GM21360 (cell line): Measurements from ENCODE around the gene MIA.
"Not testable (repeated sequence)": the region's sequence is repeated elsewhere in the genome, so short reads cannot be mapped to it uniquely, and the experiment has no call there.

Source experiments
- ATAC-seq: cut with Tn5 transposase; IDR thresholded peaks from one replicate; pipeline ENCODE4 v1.9.1; 2021; ENCODE audit warnings: mild to moderate bottlenecking, moderate library complexity; ENCODE audit not compliant: unreplicated experiment

MIA gene

DNA sequence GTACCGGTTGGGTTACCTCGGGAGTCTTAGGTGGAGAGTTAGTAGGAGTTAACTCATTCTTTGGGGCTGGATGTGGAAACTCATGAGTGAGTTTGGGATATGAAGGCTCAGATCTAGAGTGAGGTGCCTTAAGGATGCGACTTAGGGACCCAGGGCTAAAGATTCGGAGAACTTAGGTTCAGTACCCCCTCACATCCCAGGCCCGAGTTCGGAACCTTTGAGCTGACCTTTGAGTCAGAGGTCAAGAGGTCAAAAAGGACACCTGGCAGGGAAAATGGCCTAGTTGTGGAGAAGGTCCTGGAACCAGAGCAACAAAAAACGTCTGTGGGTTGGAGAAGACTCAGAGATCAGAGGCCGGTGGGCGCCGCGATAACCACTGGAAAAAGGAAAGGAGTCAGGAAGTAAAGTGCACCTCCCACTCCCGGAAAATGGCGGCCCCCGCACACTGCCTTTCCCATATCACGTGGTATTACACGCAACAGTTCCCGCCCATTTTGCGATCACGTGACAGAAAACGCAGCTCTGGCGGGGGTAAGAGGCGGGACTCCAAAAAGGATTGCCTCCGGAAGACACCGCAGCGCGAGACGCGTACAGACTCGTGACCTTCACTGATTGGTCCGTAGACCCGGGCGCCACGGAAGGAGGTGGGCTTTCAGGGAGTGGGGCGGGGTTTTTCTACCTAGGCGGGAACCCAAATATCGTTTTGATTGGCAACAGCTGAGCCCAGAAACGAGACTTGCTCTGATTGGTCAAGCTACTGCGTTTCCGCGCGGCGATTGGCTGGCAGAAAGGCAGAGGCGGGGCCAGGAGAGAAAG lies 25.1 kb upstream of the MIA start, which contains the start of gene ACTMAP:
Gene ACTMAP (minus strand): TSS at position 420 of the 816 bp plus-strand sequence. CDS start 674 bp downstream, outside the sequence.
- peak; percentile 79 for ATAC-seq

DNA sequence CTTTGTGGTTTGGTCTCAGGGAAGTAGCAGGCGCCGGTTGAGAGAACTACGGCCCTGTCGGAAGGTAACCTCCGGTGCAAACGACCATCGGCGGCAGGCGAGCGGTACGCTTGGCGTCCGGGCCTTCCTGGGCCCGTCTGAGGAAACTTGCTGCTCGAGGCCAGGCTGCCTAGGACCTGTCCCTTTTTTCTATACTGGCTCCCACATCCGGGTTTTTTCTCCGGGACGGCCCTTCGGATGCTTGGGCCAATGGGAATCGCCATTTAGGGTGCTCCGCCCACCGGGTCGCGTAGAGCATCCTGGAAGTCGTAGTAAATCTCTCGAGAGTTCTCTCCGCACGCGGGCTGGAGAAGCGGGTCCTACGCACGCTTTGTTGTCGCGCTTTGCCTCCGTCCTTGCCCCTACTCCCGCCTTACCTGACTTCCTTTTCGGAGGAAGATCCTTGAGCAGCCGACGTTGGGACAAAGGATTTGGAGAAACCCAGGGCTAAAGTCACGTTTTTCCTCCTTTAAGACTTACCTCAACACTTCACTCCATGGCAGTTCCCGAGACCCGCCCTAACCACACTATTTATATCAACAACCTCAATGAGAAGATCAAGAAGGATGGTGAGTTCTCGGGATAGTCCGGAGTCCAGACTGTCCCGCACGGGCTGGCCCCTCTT lies 24.3 kb upstream of the MIA start, which contains the start of gene SNRPA:
Gene SNRPA (plus strand): TSS at position 330 of the 664 bp plus-strand sequence. CDS start 206 bp downstream, at position 536.
- peak; percentile 52 for ATAC-seq

DNA sequence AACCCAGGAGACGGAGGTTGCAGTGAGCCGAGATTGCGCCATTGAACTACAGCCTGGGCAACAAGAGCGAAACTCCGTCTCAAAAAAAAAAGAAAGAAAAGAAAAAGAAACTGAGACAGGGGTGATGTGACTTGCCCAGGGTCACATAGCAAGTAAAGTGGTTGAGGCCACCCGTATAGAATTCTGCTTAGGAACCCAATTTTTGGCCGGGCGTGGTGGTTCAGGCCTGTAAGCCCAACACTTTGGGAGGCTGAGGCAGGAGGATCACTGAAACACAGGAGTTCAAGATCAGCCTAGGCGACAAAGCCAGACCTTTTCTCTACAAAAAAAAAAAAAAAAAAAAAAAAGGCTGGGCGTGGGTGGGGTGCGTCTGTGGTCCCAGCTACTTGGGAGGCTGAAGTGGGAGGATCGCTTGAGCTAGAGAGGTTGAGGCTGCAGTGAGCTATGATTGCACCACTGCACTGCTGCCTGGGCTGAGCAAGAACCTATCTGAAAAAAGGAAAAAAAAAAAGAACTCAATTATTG lies 23.0 kb upstream of the MIA start:
- ATAC-seq = no peak

DNA sequence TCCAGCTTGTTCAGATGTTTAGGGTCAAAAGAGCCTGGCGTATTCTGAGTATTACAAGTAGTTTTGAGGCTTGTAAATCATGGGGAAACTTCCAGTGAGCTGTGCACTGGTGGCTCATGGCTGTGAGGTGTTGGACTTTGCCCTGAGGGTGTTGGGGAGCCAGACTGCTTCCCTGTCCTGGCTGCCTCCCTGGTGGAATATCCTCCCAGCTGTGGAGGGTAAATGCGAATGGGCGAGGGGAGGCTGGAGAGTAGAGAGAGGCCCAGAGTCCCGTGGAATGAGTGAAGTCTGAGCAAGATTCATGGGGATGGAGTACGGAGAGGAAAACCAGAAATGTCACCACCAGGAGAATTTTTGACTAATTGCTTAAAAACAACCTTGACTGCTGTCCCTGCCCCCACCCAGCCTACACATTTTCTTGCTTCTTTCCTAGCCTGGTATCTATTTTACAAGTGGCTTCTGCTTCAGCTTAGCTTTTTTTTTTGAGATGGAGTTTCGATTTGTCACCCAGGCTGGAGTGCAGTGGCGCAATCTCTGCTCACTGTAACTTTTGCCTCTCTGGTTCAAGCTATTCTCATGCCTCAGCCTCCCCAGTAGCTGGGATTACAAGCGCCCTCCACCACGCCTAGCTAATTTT lies 20.6 kb upstream of the MIA start:
- no peak for ATAC-seq

DNA sequence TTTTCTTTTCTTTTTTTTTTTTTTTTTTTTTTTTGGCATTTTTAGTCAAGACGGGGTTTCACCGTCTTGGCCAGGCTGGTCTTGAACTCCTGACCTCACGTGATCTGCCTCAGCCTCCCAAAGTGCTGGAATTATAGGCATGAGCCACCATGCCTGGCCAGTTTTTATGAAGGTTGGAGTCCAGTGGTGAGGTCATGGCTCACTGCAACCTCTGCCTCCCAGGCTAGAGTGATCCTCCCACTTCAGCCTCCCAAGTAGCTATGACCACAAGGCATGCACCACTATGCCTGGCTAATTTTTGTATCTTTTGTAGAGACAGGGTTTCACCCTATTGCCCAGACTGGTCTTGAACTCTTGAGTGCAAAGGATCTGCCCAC lies 20.1 kb upstream of the MIA start:
- ATAC-seq = no peak

DNA sequence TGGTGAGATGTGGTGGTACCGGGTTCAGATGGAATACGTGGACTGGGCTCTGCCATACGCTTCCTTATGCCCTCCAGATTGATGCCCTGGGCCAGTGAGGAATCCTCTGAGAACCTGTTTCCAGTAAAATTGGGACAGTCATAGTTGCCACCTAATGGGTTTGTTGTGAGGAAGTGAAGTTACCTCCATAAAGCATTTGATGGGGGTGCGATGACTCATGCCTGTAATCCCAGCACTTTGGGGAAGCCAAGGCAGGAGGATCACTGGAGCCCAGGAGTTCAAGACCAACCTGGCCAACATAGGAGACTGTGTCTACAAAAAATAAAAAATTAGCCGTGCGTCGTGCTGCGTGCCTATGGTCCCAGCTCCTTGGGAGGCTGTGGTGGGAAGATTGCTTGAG lies 19.5 kb upstream of the MIA start:
- no peak for ATAC-seq

DNA sequence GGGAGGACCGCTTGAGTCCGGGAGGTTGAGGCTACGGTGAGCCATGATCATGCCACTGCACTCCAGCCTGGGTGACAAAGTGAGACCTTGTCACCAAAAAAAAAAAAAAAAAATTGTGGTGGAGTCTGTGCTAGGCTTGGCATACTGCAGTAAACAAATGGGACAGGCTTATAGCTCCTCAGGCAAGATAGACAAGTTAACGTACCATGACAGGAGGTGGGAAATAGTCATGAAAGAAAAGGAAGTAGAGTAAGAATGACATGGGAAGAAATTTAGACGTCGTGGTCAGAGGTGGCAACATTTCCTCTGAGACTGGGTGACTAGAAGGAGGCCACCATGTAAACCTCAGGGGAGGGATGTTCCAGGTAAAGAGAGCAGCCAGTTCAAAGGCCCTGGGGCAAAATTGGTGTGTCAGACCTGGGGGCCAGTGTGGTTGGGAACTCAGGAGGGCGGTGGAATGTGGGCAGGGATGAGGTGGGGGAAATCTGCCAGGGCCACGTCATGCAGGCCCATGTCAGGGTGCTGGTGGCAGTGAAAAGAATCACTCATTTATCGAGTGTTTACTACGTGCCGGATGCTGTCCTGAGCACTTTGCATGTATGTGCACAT lies 18.7 kb upstream of the MIA start:
- ATAC-seq = no peak

DNA sequence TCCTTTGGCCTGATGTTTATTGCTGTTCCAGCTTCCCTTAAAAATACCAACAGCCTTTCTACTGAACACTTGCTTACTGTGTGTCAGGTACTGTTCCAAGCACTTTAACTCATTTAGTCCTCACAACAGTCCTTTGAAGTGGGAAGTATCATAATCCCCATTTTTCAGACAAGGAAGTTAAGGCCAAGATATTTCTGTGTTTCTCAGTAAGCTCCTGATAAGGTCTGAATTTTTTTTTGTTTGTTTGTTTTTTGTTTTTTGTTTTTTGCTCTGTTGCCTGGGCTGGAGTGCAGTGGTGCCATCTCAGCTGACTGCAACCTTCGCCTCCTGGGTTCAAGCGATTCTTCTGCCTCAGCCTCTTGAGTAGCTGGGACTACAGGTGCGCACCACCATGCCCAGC lies 16.8 kb upstream of the MIA start:
- no peak for ATAC-seq

DNA sequence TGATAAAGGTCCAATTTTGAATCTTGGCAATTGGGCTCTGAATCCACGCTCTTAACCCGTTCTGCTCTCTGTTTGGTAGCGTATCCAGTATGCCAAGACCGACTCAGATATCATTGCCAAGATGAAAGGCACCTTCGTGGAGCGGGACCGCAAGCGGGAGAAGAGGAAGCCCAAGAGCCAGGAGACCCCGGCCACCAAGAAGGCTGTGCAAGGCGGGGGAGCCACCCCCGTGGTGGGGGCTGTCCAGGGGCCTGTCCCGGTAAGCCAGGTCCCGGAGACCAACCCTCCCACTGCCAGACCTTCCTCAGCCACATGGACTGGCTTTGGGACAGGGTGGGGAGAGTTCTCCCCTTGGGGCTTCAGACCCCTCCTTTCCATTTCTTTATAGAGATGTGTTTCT lies 16.0 kb upstream of the MIA start:
- no peak for ATAC-seq

DNA sequence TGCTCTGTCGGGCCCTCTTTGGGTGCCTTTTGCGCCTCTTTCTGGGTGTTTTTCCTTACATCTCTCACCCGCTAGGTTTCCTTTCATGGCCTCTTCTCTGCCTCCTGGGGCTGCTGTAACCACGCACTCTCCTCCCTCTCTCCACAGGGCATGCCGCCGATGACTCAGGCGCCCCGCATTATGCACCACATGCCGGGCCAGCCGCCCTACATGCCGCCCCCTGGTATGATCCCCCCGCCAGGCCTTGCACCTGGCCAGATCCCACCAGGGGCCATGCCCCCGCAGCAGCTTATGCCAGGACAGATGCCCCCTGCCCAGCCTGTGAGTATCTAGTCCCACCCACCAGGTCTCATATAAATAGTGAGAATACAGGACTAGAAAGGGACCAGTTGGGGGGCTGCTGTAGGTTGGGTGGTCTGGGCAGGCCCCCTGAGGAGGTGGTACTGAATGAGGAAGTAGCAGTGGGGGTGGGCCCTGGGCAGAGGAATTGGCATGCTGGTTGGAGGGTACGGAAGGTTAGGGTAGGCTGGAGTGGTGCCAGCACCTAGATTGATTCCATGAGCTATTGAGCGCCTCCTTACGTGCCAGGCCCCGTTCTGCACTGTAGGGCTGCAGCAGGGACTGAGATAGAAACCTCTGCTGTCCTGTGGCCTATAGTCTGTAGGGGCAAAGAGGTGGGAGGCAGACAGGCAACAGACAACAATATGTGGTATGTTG lies 12.4 kb upstream of the MIA start:
- no peak for ATAC-seq

DNA sequence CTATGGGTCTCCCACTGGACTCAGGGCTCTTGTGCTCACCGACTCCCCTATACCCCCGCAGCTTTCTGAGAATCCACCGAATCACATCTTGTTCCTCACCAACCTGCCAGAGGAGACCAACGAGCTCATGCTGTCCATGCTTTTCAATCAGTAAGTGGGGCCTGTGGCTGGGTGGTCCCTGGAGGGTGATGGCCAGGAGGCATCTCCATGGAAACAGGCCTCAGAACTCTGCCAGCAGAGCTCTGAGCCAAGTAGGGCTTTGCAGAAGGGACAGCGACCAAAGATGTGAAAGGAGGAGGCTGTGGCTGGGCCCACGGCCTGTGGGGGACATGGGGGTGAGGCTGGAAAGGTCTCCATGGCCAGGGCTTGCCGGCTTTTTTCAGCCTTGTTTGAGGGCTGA lies 11.8 kb upstream of the MIA start:
- ATAC-seq = no peak

DNA sequence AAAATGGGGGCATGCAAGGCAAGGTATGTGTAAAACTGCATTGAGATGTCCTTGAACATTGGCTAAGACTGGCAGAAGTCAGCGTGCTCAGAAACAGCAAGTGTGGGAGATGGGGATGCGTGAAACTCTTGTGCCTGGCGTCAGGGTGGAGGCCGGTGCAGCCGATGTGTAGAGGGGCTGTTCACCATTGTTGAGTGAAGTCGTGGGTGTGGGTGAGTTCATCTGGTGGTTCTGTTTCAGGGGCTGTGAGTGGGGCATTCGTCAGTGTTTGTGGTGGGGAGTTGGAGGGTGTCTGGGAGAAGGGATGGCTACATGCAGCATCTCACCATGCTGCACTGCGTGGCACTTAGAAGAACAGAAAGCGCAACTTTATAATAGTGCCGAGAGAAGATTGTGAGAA lies 11.4 kb upstream of the MIA start:
- ATAC-seq = no peak

DNA sequence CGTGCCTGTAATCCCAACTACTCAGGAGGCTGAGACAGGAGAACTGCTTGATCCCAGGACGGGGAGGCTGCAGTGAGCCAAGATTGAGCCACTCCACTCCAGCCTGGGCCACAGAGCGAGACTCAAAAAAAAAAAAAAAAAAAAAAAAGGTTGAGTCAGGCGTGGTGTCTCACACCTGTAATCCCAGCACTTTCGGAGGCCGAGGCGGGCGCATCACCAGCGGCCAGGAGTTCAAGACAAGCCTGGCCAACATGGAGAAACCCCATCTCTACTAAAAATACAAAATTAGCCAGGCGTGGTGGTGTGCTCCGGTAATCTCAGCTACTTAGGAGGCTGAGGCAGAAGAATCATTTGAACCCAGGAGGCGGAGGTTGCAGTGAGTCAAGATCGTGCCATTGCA lies 8.9 kb upstream of the MIA start:
- not testable (repeated sequence) for ATAC-seq

DNA sequence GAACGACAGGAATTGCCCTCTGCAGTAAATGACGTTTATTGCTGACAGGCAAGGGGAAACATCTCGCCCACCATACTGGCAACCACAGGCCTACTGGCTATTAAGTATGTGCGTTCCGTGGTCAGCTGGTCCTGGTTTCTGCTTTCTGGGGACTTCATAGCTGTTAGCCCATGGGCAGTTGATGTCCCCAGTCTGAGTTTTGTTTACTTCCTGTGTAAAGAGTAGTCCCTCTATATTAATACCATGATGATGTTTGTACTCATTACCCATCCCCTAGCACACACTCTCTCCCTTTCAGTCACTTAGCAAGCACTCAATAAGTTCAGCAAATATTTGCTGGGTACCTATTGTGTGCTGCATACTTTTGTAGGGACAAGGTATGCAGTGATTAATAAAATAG lies 6.5 kb upstream of the MIA start:
- ATAC-seq = no peak

DNA sequence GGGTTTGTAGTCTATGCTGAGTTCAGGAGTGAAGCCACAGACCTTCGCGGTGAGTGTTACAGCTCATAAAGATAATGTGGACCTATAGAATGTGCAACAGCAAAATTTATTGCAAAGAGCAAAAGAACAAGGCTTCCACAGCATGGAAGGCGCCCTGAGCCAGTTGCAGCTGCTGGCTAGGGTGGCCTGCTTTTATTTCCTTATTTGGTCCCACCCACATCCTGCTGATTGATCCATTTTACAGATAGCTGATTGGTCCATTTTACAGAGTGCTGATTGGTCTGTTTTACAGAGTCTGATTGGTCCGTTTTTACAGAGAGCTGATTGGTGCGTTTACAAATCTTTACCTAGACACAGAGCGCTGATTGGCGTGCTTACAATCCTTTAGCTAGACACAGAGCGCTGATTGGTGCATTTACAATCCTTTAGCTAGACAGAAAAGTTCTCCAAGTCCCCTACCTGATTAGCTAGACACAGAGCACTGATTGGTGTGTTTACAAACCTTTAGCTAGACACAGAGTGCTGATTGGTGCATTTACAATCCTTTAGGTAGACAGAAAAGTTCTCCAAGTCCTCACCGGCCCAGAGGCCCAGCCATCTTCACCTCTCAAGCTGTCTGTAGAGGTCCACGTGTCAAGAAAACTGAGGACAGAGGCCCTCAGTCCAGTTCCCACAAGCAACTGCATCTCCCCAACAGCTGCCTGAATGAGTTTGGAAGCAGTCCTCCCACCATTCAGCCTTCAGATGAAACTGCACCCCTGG lies 4.0 kb upstream of the MIA start:
- not testable (repeated sequence) for ATAC-seq

DNA sequence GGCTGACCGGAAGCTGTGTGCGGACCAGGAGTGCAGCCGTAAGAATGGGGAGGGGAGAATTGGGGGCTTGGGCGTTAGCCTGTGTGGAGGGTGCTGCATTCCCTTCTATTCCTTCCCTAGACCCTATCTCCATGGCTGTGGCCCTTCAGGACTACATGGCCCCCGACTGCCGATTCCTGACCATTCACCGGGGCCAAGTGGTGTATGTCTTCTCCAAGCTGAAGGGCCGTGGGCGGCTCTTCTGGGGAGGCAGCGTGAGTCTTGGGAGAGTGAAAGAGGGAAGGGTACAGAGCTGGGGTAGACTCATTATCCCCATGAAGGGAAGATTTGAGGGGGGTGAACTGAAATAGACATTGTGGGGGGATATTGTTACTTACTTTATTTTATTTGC lies 306 bp downstream of the MIA start:
- ATAC-seq = no peak

DNA sequence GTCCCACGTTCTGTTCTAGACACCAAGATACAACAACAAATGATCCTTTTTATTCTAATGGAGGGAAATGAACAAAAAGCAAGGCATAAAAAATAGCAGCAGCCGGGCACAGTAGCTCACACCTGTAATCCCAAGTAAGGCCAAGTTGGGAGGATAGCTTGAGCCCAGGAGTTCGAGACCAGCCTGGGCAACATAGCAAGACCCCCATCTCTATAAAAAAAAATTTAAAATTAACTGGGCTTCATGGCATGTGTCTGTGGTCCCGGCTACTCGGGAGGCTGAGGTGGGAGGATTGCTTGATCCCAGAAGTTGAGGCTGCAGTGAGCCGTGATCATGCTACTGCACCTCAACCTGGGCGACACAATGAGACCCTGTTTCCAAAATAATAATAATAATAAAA lies 1.0 kb downstream of the MIA start:
- no peak for ATAC-seq

DNA sequence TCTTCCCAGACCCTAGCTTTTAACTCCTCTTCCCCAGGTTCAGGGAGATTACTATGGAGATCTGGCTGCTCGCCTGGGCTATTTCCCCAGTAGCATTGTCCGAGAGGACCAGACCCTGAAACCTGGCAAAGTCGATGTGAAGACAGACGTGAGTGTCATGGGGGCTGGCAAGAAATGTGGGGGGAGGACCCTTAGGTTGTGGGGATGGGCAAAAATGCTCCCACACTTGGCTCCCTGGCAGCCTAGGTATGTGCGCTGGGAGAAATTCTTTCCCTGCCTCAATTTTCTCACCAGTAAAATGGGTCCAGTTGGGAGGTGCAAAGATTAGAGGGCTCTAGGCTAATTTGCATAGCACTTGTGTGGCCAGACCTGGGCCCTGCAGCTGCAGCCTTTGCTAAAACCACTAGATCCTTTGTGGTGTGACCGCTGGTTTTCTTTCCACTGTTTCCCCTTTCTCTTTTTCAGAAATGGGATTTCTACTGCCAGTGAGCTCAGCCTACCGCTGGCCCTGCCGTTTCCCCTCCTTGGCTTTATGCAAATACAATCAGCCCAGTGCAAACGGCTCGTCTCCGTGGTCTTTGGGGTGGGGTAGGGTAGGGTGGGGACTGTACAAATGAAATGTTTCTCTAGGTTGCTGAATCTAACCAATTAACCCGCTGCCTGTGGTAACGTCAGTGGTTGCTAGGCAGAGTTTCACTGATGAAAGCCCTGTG lies 1.8 kb downstream of the MIA start:
- ATAC-seq = peak; percentile 51

DNA sequence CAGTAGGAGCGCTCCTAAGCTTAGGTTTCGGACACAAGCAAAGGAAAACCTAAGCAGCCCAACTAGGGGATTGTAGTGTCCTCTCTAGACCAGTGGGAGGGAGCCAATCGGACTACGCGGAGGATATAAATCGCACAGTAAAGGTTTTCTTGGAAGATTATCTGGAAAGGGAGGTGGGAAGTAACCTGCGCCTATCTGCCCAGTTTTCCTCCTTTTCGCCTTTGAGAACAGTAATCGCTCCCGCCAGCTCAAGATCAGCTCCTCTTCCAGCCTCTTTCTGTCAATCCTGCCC lies 2.3 kb downstream of the MIA start:
- ATAC-seq = no peak
